ENCODE data around the gene LRMDA. TPM values are rescaled to one million over a fixed set of nuclear protein-coding genes. Genes with fewer than 3 reads are reported as not detected.

Gene LRMDA
- total and polyA plus RNA-seq, 2 donors (not counting 3 experiments of a cell fraction or from before 2014, with no cell fraction given) = 9.7 to 18.0 TPM

DNA sequence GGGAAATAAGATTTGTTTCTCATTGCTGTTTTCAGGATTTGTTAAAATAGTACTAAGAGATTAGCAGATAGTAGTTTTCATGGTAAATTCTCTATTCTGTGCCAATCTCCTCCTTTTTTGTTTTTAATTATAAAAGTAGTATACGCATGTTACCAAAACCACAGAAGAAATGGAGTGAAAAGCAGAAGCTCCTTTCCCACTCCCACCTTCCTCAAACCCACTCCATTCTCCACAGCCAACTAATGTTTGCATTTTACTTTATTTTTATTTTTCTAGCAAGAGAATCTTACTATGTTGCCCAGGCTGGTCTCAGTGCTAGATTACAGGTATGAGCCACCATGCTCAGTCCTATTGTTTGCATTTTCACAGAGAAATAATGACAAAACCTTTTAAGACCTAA lies 4.5 kb upstream of the LRMDA start:
- Histone ChIP-seq H4K20me1 (replicated peaks; ENCODE audit: control insufficient read depth, extremely low read depth, insufficient read depth, low read length) (no peaks in the 10 kb centered on the region), H2AFZ (ENCODE audit: low read depth, low read length) (no peak overlapping the region), H3K4me2 (ENCODE audit: insufficient read depth, low read length) (no peak overlapping the region), H3K9me3 (replicated peaks; ENCODE audit: control insufficient read depth, insufficient read depth, low read length) (no peaks in the 10 kb centered on the region), H3K36me3 (ENCODE audit: control insufficient read depth in 2 of 2, extremely low read depth in 1 of 2, insufficient read depth in 2 of 2, low read length in 2 of 2) (no peaks in the 10 kb centered on the region), H3K27me3 (ENCODE audit: control insufficient read depth in 2 of 2, insufficient read depth in 2 of 2, low read length in 2 of 2) (peaks cover 0 to 3% of the 10 kb centered on the region in 2 experiments), H3K4me1 (ENCODE audit: control insufficient read depth, extremely low read depth, insufficient read depth, low read length) (peaks cover 28% of the 10 kb centered on the region), H3K27ac (ENCODE audit: insufficient read depth, low read depth, low read length) (no peak overlapping the region), H3K9ac (replicated peaks; ENCODE audit: extremely low read depth, insufficient read depth, low read length) (no peak overlapping the region), H3K9me1 (replicated peaks; ENCODE audit: control insufficient read depth, extremely low read depth, insufficient read depth, low read length) (no peaks in the 10 kb centered on the region), H3K79me2 (ENCODE audit: control insufficient read depth, insufficient read depth, low read length) (no peaks in the 10 kb centered on the region), H3K4me3 (replicated peaks in 1 of 3; ENCODE audit: insufficient read depth in 1 of 3, low read depth in 1 of 3, low read length in 3 of 3) (no peak overlapping the region)
- dilution Hi-C loops (cut with MboI; ENCODE audit: extremely low pct_ligation_motif_present, low sequenced_read_pairs) (no loop called here), intact Hi-C loops (cut with micrococcal nuclease) (no loop called here)
- ChIA-PET POLR2A (no interaction called here), CTCF (no interaction called here)
- no peak for DNase-seq (ENCODE audit: low read depth, low spot score)
- FAIRE-seq = no peak
- TF ChIP-seq JUN (IDR thresholded peaks at IDR 0.05; ENCODE audit: borderline replicate concordance, insufficient read depth, insufficient read length, low read depth) (no peak), GATA2 (IDR thresholded peaks at IDR 0.05; ENCODE audit: insufficient read depth, insufficient read length, low read depth, low read length) (no peak), CTCF (IDR thresholded peaks at IDR 0.05; ENCODE audit: extremely low read depth in 1 of 2, insufficient read depth in 1 of 2, low read depth in 1 of 2, low read length in 2 of 2) (no peak), EZH2 (IDR thresholded peaks at IDR 0.05; ENCODE audit: borderline replicate concordance, low read depth, low read length, severe bottlenecking) (no peak), POLR2AphosphoS5 (IDR thresholded peaks at IDR 0.05; ENCODE audit: insufficient read depth, low read depth, low read length) (no peak), FOS (IDR thresholded peaks at IDR 0.05; ENCODE audit: borderline replicate concordance, insufficient read depth, low read length) (no peak), POLR2A (IDR thresholded peaks at IDR 0.05; ENCODE audit: low read depth, low read length) (no peak), MYC (IDR thresholded peaks at IDR 0.05; ENCODE audit: low read depth, low read length) (no peak)
- TF ChIP-seq, protein P1, sequence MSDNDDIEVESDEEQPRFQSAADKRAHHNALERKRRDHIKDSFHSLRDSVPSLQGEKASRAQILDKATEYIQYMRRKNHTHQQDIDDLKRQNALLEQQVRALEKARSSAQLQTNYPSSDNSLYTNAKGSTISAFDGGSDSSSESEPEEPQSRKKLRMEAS (IDR thresholded peaks at IDR 0.05; ENCODE audit: insufficient read depth, insufficient read length) = no peak
- BruUV-seq (replicated peaks) = no TSS peak
